K562 (cell line): ENCODE measurements around the gene UGT1A5. TPM values are rescaled to one million over a fixed set of nuclear protein-coding genes. Genes with fewer than 3 reads are reported as not detected.

Experiments used
- ATAC-seq: fragments of 200-7000 bp; cut with Tn5 transposase; 3 replicates; pipeline ENCODE4 v1.9.1; 2020; ENCODE audit warnings: moderate library complexity
- BruUV-seq: library from RNA; stranded (reverse); fragments of 400-500 nt; replicated peaks from 2 replicates; lab custom pipeline; 2021; lab: Mats Ljungman, UMichigan
- CTCF ChIA-PET: fragments of 300-600 bp; formaldehyde crosslinking; extraction: SDS; loops from one replicate; lab custom pipeline; 2021; ENCODE audit warnings: low intra/inter-chr PET ratio; lab: Yijun Ruan, JAX
- POLR2A ChIA-PET: fragments of 300-600, 350-650 bp; sonication (Branson Sonifier 250); formaldehyde crosslinking; extraction: SDS; loops from one replicate; lab custom pipeline; 2021; ENCODE audit warnings: antibody characterized with exemption, inconsistent platforms; lab: Yijun Ruan, JAX
- DNase-seq, 4 experiments: peaks; one replicate each; pipeline versions ENCODE4 v3.0.0 to v3.0.0-alpha.2; 2011 to 2018; ENCODE audit warnings: low spot score in 3 of 4, mixed read lengths in 3 of 4; ENCODE audit errors: extremely low read depth in 1 of 4
- FAIRE-seq: peaks from 2 replicates; lab custom pipeline; 2011; peaks lifted over from hg19 to GRCh38; lab: Jason Lieb, UNC
- H2AFZ ChIP-seq: 2 replicates; pipeline ENCODE4 v1.6.0; 2011; ENCODE audit warnings: low read depth, low read length, control low read depth, inconsistent platforms
- H3K27ac ChIP-seq: fragments of 200-600 bp; 3 replicates; pipeline ENCODE4 v1.8.0; 2011; ENCODE audit warnings: low read depth, mild to moderate bottlenecking, control low read depth, inconsistent platforms, low read length, moderate library complexity, mixed read lengths; ENCODE audit errors: extremely low read depth
- H3K27me3 ChIP-seq, 2 experiments: fragments of 300-600 bp in 1 of 2; 2 replicates in 1 of 2; 3 replicates in 1 of 2; pipeline versions ENCODE4 v1.6.0 to v1.8.0; 2011; ENCODE audit warnings: inconsistent platforms in 2 of 2, low read length in 2 of 2, mild to moderate bottlenecking in 1 of 2, mixed read lengths in 1 of 2, moderate library complexity in 1 of 2; ENCODE audit not compliant: control insufficient read depth in 2 of 2, insufficient read depth in 2 of 2
- H3K36me3 ChIP-seq: fragments of 300-600 bp; 3 replicates; pipeline ENCODE4 v1.8.0; 2011; ENCODE audit warnings: mild to moderate bottlenecking, low read length, inconsistent platforms; ENCODE audit not compliant: control insufficient read depth, insufficient read depth
- H3K4me1 ChIP-seq, 2 experiments: fragments of 200-600 bp in 1 of 2; replicated peaks in 1 of 2; 2 replicates in 1 of 2; 3 replicates in 1 of 2; pipeline versions ENCODE4 v1.5.1 to v1.8.0; 2011; ENCODE audit warnings: inconsistent platforms in 2 of 2, low read length in 2 of 2, mild to moderate bottlenecking in 1 of 2, mixed read lengths in 1 of 2, moderate library complexity in 1 of 2; ENCODE audit not compliant: control insufficient read depth in 2 of 2, insufficient read depth in 2 of 2
- H3K4me2 ChIP-seq: 2 replicates; pipeline ENCODE4 v1.6.1; 2011; ENCODE audit warnings: low read length, control low read depth, inconsistent platforms, mixed read lengths; ENCODE audit not compliant: insufficient read depth
- H3K4me3 ChIP-seq: fragments of 200-600 bp; sonication (generic), shearing (Covaris generic); 2 replicates; pipeline ENCODE4 v1.5.1; 2016; ENCODE audit warnings: control low read depth, inconsistent platforms
- H3K79me2 ChIP-seq: fragments of 200-600 bp; 3 replicates; pipeline ENCODE4 v1.8.0; 2011; ENCODE audit warnings: low read length, inconsistent platforms; ENCODE audit not compliant: control insufficient read depth, insufficient read depth
- H3K9ac ChIP-seq, 2 experiments: 2 replicates each; pipeline versions ENCODE4 v1.6.0 to v1.6.1; 2011; ENCODE audit warnings: low read depth in 2 of 2, low read length in 2 of 2, control low read depth in 1 of 2, inconsistent platforms in 1 of 2, mild to moderate bottlenecking in 1 of 2, mixed read lengths in 1 of 2; ENCODE audit not compliant: insufficient read depth in 1 of 2
- H3K9me1 ChIP-seq: one replicate; pipeline ENCODE4 v1.6.0; 2011; ENCODE audit warnings: inconsistent platforms, mild to moderate bottlenecking, low read length, moderate library complexity; ENCODE audit not compliant: control insufficient read depth, insufficient read depth
- H3K9me3 ChIP-seq: replicated peaks from 2 replicates; pipeline ENCODE4 v1.5.1; 2011; ENCODE audit warnings: low read depth, low read length, inconsistent platforms; ENCODE audit not compliant: control insufficient read depth, insufficient read depth
- H4K20me1 ChIP-seq: replicated peaks from 2 replicates; pipeline ENCODE4 v1.6.1; 2011; ENCODE audit warnings: low read length, inconsistent platforms, mixed read lengths; ENCODE audit not compliant: control insufficient read depth, insufficient read depth
- ETS1 ChIP-seq: conservative IDR thresholded peaks from 2 replicates; pipeline ENCODE4 v1.6.1; 2011; ENCODE audit warnings: low read depth, mild to moderate bottlenecking, low read length; ENCODE audit not compliant: control insufficient read depth
- HBP1 ChIP-seq: fragments of 450-650 bp; formaldehyde crosslinking; IDR thresholded peaks from 2 replicates; pipeline ENCODE4 v1.4.0; 2022; ENCODE audit warnings: missing genetic modification characterization
- HDAC2 ChIP-seq: fragments of 450-650 bp; IDR thresholded peaks from 2 replicates; pipeline ENCODE4 v1.6.1; 2016; ENCODE audit warnings: mild to moderate bottlenecking
- MXD1 ChIP-seq: fragments of 250-450 bp; sonication (Bioruptor Pico); IDR thresholded peaks from 2 replicates; pipeline ENCODE4 v1.8.0; 2021; ENCODE audit warnings: borderline replicate concordance, mild to moderate bottlenecking, moderate library complexity; ENCODE audit not compliant: poor library complexity, severe bottlenecking
- RBM15 ChIP-seq: fragments of 200-400 bp; formaldehyde crosslinking; IDR thresholded peaks from 2 replicates; pipeline ENCODE4 v1.6.1; 2018; ENCODE audit warnings: mild to moderate bottlenecking, low read length, moderate library complexity; ENCODE audit not compliant: insufficient read depth
- RNF2 ChIP-seq: sonication (generic); IDR thresholded peaks from 2 replicates; pipeline ENCODE4 v1.6.1; 2016
- RREB1 ChIP-seq: fragments of 250-450 bp; sonication (Bioruptor Pico); IDR thresholded peaks from 2 replicates; pipeline ENCODE4 v1.4.0; 2020
- SOX6 ChIP-seq: fragments of 450-650 bp; IDR thresholded peaks from 2 replicates; pipeline ENCODE4 v1.6.1; 2014; ENCODE audit warnings: mild to moderate bottlenecking
- STAT5B ChIP-seq: fragments of 250-450 bp; sonication (Bioruptor Pico); IDR thresholded peaks from 2 replicates; pipeline ENCODE4 v1.8.0; 2021; ENCODE audit warnings: mild to moderate bottlenecking, inconsistent platforms
- ZBTB9 ChIP-seq: fragments of 450-650 bp; formaldehyde crosslinking; IDR thresholded peaks from 2 replicates; pipeline ENCODE4 v1.4.0; 2020; ENCODE audit warnings: mild to moderate bottlenecking, moderate library complexity
- ZNF121 ChIP-seq: sonication (generic); formaldehyde crosslinking; conservative IDR thresholded peaks from 2 replicates; pipeline ENCODE4 v1.8.0; 2022; ENCODE audit warnings: missing genetic modification reagents
- ZNF232 ChIP-seq: sonication (generic); formaldehyde crosslinking; IDR thresholded peaks from 2 replicates; pipeline ENCODE4 v1.8.0; 2022; ENCODE audit warnings: mild to moderate bottlenecking, missing genetic modification reagents
- ZSCAN32 ChIP-seq: fragments of 450-650 bp; formaldehyde crosslinking; IDR thresholded peaks from 2 replicates; pipeline ENCODE4 v1.4.0; 2020; ENCODE audit warnings: mild to moderate bottlenecking, moderate library complexity
- WGBS: fragments of 100-300 bp; shearing (Covaris generic); methylation state at CpG from one replicate; pipeline ENCODE4 v1.1.6; 2016; ENCODE audit warnings: low coverage, mixed read lengths; ENCODE audit not compliant: insufficient coverage; ENCODE audit errors: missing lambda C conversion rate; 5-methylcytosine and 5-hydroxymethylcytosine counted together
- in situ Hi-C: fragments of 300-500 bp; cut with MboI; formaldehyde crosslinking; loops from 4 replicates; pipeline ENCODE4 v1.15.0; 2018; ENCODE audit warnings: inconsistent platforms, mixed read lengths
- intact Hi-C: fragments of 100-400 bp; cut with micrococcal nuclease; formaldehyde crosslinking; loops from 2 replicates; pipeline ENCODE4 v1.14.2; 2022
- polyA plus RNA-seq, 8 experiments: library from polyadenylated mRNA; depleted of rRNA in 4 of 8; stranded (reverse) in 5 of 8; unstranded in 3 of 8; fragments of >200 nt; fragmentation: Nextera tagmentation in 2 of 8; fragmentation: Illumina TruSeq in 1 of 8; extraction: Ambion mirVana in 2 of 8; extraction: Trizol in 1 of 8; gene quantifications; 2 replicates each; pipeline versions ENCODE4 v1.2.1 to v1.2.3, GENCODE V29; 2011 to 2014; ENCODE audit warnings: inconsistent platforms in 1 of 8, missing spikeins in 1 of 8
- total RNA-seq, 7 experiments: library from RNA; depleted of rRNA in 6 of 7; stranded (reverse); fragments of >200 nt in 6 of 7; fragmentation: Illumina TruSeq in 2 of 7; extraction: Trizol in 2 of 7; gene quantifications; 2 replicates each; pipeline versions ENCODE4 v1.2.1 to v1.2.3, GENCODE V29; 2011 to 2021; ENCODE audit warnings: low replicate concordance in 1 of 7

UGT1A5 gene
- total and polyA plus RNA-seq, 9 of the 15 experiments (the other 6 are each of a cell fraction or from before 2014, with no cell fraction given) = not detected

GRCh38 chr2:233693963-233694362 lies 18.7 kb upstream of the UGT1A5 start:
- WGBS = 3% methylated on average over 6 of the region's 6 CpGs
- intact Hi-C loops = no loop called here
- no peak for TF ChIP-seq ZNF232 (CRISPR knock-in tag)
- no peak for TF ChIP-seq RREB1
- TF ChIP-seq RBM15 = no peak
- no peak for TF ChIP-seq ETS1
- no peak for TF ChIP-seq MXD1 (CRISPR knock-in tag)
- no peak for TF ChIP-seq STAT5B (CRISPR knock-in tag)
- no peak for TF ChIP-seq HDAC2
- TF ChIP-seq RNF2 = no peak
- no peak for TF ChIP-seq SOX6
- no peak for TF ChIP-seq ZNF121 (CRISPR knock-in tag)
- no peak for TF ChIP-seq ZSCAN32
- no peak for TF ChIP-seq ZBTB9 (CRISPR knock-in tag)
- no peak for TF ChIP-seq HBP1 (CRISPR knock-in tag)

More at GRCh38 chr2:233693963-233694362, 18.7 kb upstream of the UGT1A5 start:
- no peak overlapping the region for H3K9ac ChIP-seq
- no peak overlapping the region for H3K4me2 ChIP-seq
- H3K27ac ChIP-seq = no peak overlapping the region
- no peaks in the 10 kb centered on the region for H3K9me3 ChIP-seq
- H3K9me1 ChIP-seq = no peaks in the 10 kb centered on the region
- H3K4me3 ChIP-seq = no peak overlapping the region
- POLR2A ChIA-PET = no interaction called here
- CTCF ChIA-PET = interaction anchor here (0.6 kb wide), 1 partner anchor 1340 kb away, joined by 3 read pairs; no protein-coding TSS in a partner anchor
- no peaks in the 10 kb centered on the region for H3K36me3 ChIP-seq
- peaks cover 0 to 8% of the 10 kb centered on the region in 2 experiments; a peak in 3 of 5 replicates for H3K27me3 ChIP-seq
- no peak overlapping the region for H2AFZ ChIP-seq
- in situ Hi-C loops = no loop called here
- DNase-seq (no peak), ATAC-seq (no peak), FAIRE-seq (no peak)
- BruUV-seq = no TSS peak
- H3K4me1 ChIP-seq = no peaks in the 10 kb centered on the region; a peak in 1 of 5 replicates
- H3K79me2 ChIP-seq = no peaks in the 10 kb centered on the region
- H4K20me1 ChIP-seq = no peaks in the 10 kb centered on the region
